H1 (cell line): ENCODE measurements around the gene SLC39A10. TPM values are rescaled to one million over a fixed set of nuclear protein-coding genes. Genes with fewer than 3 reads are reported as not detected.
A peak's percentile ranks its signal among the peaks of the same experiment; 100 is the strongest.

Experiments
- BCL11A ChIP-seq, 2 experiments: IDR thresholded peaks; one replicate each; pipeline ENCODE4 v1.6.1; 2011; ENCODE audit warnings: low read depth in 2 of 2, low read length in 2 of 2, mild to moderate bottlenecking in 2 of 2
- CTBP2 ChIP-seq: IDR thresholded peaks from 2 replicates; pipeline ENCODE4 v1.7.0; 2011; ENCODE audit warnings: borderline replicate concordance, mild to moderate bottlenecking, moderate library complexity, mixed read lengths, low read length; ENCODE audit not compliant: insufficient read depth, insufficient read length
- FOSL1 ChIP-seq: IDR thresholded peaks from 2 replicates; pipeline ENCODE4 v1.6.1; 2011; ENCODE audit warnings: mild to moderate bottlenecking, low read depth, low read length, moderate library complexity; ENCODE audit not compliant: insufficient read depth
- SAP30 ChIP-seq: fragments of 300-600 bp; sonication (generic); IDR thresholded peaks from 2 replicates; pipeline ENCODE4 v1.7.1; 2012; ENCODE audit warnings: low read length, moderate library complexity, mild to moderate bottlenecking, inconsistent platforms; ENCODE audit not compliant: insufficient read depth, insufficient replicate concordance
- SRF ChIP-seq: IDR thresholded peaks from 2 replicates; pipeline ENCODE4 v1.6.1; 2011; ENCODE audit warnings: mild to moderate bottlenecking, low read depth, low read length, moderate library complexity
- ZNF274 ChIP-seq: IDR thresholded peaks from 2 replicates; pipeline ENCODE4 v1.7.0; 2012; ENCODE audit warnings: low read length, borderline replicate concordance; ENCODE audit errors: extremely low read depth
- polyA plus RNA-seq, 7 experiments: library from polyadenylated mRNA; depleted of rRNA in 3 of 7; stranded (reverse) in 5 of 7; unstranded in 2 of 7; fragments of >200 nt in 5 of 7; fragments of 200-250 nt in 2 of 7; gene quantifications; 1 replicate in 5 of 7; 2 replicates in 1 of 7; 4 replicates in 1 of 7; pipeline versions ENCODE4 v1.2.1 to v1.2.3, GENCODE V29; 2011 to 2013; ENCODE audit warnings: missing spikeins in 2 of 7, mixed read lengths in 2 of 7
- total RNA-seq: library from RNA; stranded (reverse); fragmentation: NEBNext Ultra II Directional; extraction: Animal tissue kit (Norgen Biotek cat#: 25700); gene quantifications from 2 replicates; pipeline ENCODE4 v1.2.1, GENCODE V29; 2021
- TF ChIP-seq, protein P1 (sequence below): IDR thresholded peaks from 2 replicates; pipeline ENCODE4 v1.6.1; 2012; ENCODE audit warnings: low read length, inconsistent platforms

The SLC39A10 gene
- total and polyA plus RNA-seq, 2 of the 8 experiments (the other 6 are each of a cell fraction or from before 2014, with no cell fraction given): 68.1 to 234 TPM

DNA sequence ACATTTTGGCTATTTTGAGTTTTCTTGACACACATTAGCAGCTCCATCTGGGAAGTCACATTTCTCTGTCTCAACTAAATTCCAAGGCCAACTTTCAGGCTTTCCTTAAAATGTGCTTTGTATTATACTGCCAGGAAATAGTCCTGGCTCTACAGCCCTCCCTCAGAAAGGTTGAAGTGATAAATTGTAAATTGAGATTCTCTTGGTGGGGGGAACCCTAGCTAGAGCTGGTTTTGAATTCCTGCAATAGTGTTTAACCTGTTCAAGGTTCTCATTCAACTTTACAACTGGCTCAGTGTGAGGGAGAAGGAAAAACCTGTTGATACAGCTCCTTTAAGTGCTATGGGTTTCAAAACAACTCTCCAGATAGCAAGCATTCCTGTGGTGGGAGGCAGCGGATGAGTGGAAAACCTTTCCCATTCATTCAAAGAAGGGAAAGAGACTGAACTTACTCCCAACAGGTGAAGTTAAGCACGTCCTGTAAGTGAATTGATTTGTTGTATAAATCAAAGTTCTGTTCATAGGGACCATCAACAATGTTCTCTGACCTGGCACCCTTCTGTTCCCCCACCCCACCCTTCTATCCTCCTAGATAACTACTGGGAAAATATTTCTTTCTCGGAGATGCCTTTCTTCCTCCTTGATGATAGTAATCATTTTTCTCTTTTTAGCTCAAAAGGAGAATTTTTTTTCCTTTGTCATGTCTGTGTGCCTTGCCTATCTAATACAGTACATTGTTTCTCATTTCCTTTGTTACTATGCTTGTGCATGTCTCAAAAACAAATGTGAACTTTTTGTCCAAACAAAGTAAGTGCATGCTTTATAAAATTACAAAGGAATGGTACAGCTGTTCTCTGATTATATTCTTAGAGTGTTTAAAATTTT, 44.2 kb upstream of the SLC39A10 start (continued):
- TF ChIP-seq SAP30: no peak
- TF ChIP-seq SRF: no peak
- TF ChIP-seq CTBP2: no peak
- TF ChIP-seq, protein P1, sequence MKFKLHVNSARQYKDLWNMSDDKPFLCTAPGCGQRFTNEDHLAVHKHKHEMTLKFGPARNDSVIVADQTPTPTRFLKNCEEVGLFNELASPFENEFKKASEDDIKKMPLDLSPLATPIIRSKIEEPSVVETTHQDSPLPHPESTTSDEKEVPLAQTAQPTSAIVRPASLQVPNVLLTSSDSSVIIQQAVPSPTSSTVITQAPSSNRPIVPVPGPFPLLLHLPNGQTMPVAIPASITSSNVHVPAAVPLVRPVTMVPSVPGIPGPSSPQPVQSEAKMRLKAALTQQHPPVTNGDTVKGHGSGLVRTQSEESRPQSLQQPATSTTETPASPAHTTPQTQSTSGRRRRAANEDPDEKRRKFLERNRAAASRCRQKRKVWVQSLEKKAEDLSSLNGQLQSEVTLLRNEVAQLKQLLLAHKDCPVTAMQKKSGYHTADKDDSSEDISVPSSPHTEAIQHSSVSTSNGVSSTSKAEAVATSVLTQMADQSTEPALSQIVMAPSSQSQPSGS: no peak
- peak in 1 of 2 experiments; percentile 80 for TF ChIP-seq BCL11A (IDR thresholded peaks at IDR 0.05; ENCODE audit: low read depth in 2 of 2, low read length in 2 of 2)
- TF ChIP-seq ZNF274: no peak
- no peak for TF ChIP-seq FOSL1
- TF ChIP-seq, all 59 proteins: peak for 17
